Spleen (tissue), 7 donors: ENCODE data around the gene ATXN10.

ENCODE experiments used
- CTCF ChIP-seq, 11 experiments: fragments of 200-600 bp in 7 of 11; fragments of 450-650 bp in 4 of 11; sonication (generic) in 4 of 11; IDR thresholded peaks in 8 of 11; conservative IDR thresholded peaks in 3 of 11; 1 replicate in 7 of 11; 2 replicates in 4 of 11; pipeline versions ENCODE4 v1.4.0 to v1.8.0; 2016 to 2021; ENCODE audit warnings: antibody characterized with exemption in 11 of 11, inconsistent platforms in 4 of 11, mild to moderate bottlenecking in 1 of 11
- POLR2A ChIP-seq, 3 donors: fragments of 450-650 bp; IDR thresholded peaks; one replicate each; pipeline ENCODE4 v1.5.1; 2017; ENCODE audit warnings: antibody characterized with exemption in 3 of 3, mild to moderate bottlenecking in 1 of 3
- donor health status: DM: no; HTN: no; CAD: no; lungs with moderate emphysema.
- donor health status: DM: no; HTN: no; CAD: no.
- donor health status: DM: no; HTN: no; CAD: no.

GRCh38 chr22:45842291-45842991 lies 170.8 kb downstream of the ATXN10 start:
- no peak for TF ChIP-seq CTCF (IDR thresholded peaks at IDR 0.05 in 8 of 11, conservative IDR thresholded peaks at IDR 0.05 in 3 of 11)
- TF ChIP-seq POLR2A (IDR thresholded peaks at IDR 0.05): no peak
